ENCODE results near the gene CSNK2A1. TPM values are rescaled to one million over a fixed set of nuclear protein-coding genes. Genes with fewer than 3 reads are reported as not detected.

The CSNK2A1 gene
- total RNA-seq, 1 donor from 2014 or later = 228 TPM

DNA sequence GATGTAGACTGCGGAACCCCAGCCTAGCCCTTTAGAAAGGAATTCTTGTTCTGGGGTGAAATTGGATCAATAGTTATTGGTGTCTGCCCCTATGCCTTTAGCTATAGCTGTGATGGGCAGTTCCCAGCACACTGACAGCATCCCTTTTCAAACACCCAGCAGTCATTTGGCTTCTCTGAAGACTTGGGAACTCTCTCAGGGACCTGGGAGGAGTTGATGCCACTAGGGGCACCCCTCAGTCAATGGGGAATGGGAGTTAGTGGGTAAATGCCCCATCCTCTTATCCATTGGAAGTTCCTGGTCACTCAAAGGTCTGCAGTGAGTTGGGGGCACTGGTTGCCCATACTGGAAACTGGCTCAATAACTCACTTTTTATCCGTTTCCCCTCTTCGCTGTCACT, 31.6 kb upstream of the CSNK2A1 start:
- TF ChIP-seq, protein P1, sequence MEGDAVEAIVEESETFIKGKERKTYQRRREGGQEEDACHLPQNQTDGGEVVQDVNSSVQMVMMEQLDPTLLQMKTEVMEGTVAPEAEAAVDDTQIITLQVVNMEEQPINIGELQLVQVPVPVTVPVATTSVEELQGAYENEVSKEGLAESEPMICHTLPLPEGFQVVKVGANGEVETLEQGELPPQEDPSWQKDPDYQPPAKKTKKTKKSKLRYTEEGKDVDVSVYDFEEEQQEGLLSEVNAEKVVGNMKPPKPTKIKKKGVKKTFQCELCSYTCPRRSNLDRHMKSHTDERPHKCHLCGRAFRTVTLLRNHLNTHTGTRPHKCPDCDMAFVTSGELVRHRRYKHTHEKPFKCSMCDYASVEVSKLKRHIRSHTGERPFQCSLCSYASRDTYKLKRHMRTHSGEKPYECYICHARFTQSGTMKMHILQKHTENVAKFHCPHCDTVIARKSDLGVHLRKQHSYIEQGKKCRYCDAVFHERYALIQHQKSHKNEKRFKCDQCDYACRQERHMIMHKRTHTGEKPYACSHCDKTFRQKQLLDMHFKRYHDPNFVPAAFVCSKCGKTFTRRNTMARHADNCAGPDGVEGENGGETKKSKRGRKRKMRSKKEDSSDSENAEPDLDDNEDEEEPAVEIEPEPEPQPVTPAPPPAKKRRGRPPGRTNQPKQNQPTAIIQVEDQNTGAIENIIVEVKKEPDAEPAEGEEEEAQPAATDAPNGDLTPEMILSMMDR (IDR thresholded peaks at IDR 0.05; ENCODE audit: insufficient read depth, low read length, poor library complexity, severe bottlenecking) = no peak
- Histone ChIP-seq H3K36me3 (ENCODE audit: control insufficient read depth, insufficient read depth, low read length) (no peaks in the 10 kb centered on the region), H3K27me3 (ENCODE audit: control insufficient read depth, insufficient read depth, low read length) (peaks cover 28% of the 10 kb centered on the region), H3K4me3 (ENCODE audit: low read depth, low read length) (no peak overlapping the region)
- DNase-seq (ENCODE audit: low read depth) = no peak

DNA sequence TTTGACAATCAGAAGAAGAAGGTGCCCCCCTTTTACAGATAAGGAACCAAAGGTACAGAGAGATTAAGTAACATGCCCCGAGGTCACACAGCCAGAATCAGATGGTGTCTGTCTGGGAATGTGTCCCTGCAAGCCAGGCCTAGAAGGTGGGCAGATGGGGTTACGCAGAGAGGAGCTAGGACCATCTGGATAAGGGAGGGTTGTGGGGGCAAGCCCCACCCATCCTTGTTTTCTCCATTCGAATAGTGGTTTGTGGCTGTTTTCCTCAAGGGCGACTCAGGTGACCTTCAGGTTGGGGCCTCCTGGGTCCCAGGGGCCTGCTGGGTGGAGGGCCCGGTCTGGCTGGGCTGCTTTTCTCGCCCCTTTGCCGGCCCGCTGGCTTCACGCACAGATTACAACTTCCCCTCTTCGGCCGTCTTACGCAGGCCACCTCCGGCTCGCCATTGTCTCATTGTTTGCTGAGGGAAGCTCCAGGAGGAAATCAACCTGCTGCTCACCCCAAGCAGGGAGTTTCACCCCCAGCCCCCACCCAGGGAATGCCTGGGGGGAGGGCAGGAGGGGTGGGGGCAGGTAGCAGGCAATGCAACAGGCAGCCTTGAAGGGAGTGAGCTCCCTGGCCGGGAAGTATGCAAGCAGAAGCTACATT, 30.8 kb upstream of the CSNK2A1 start:
- H3K36me3 ChIP-seq (ENCODE audit: control insufficient read depth, insufficient read depth, low read length) = no peaks in the 10 kb centered on the region
- TF ChIP-seq, protein P1 (IDR thresholded peaks at IDR 0.05; ENCODE audit: insufficient read depth, low read length, poor library complexity, severe bottlenecking) = no peak
- H3K27me3 ChIP-seq (ENCODE audit: control insufficient read depth, insufficient read depth, low read length) = peaks cover 30% of the 10 kb centered on the region
- no peak for DNase-seq (ENCODE audit: low read depth)
- no peak overlapping the region for H3K4me3 ChIP-seq (ENCODE audit: low read depth, low read length)

DNA sequence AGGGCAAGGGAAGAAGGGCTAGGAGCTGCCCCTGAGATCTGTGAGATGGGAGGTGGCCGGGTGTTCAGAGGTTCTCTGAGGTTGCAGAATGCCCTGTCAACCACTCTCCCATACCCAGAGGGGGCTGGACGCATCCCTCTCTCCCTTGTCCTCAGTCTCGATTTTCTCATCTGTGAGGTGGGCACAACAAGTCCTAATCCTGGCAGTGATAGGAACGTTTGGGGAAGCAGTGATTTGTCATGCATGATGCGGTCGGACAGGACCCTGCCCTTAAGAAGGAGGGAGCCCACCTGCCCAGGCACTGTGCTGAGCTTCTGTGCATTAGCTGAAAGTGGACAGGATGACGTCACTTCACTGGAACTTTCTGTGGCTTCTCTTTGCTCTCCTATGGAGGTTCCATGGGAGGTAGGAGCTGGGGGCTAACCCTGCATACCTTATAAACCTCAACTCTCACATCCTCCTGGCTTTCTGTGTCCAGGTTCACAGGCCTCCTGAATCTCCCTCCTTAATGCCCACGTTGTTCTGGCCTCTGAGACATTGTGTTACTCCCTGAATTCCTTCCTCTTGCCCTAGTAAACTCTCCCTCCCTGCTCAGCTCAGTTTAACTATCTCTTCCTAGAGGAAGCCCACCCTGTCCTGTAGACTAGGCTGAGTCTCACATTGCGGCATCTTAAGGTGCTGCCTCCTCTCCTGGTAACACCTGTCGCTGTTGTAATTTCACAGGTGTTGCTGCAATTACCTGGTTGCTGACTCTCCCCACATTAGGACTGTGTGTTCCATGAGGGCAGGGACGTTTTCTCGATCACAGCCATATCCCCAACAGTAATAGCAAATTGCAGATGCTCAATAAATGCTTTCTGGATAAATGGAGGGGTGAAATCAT, 30.1 kb upstream of the CSNK2A1 start:
- H3K4me3 ChIP-seq (ENCODE audit: low read depth, low read length) = no peak overlapping the region
- peaks cover 34% of the 10 kb centered on the region for H3K27me3 ChIP-seq (ENCODE audit: control insufficient read depth, insufficient read depth, low read length)
- TF ChIP-seq, protein P1 (IDR thresholded peaks at IDR 0.05; ENCODE audit: insufficient read depth, low read length, poor library complexity, severe bottlenecking) = no peak
- H3K36me3 ChIP-seq (ENCODE audit: control insufficient read depth, insufficient read depth, low read length) = no peaks in the 10 kb centered on the region
- no peak for DNase-seq (ENCODE audit: low read depth)

DNA sequence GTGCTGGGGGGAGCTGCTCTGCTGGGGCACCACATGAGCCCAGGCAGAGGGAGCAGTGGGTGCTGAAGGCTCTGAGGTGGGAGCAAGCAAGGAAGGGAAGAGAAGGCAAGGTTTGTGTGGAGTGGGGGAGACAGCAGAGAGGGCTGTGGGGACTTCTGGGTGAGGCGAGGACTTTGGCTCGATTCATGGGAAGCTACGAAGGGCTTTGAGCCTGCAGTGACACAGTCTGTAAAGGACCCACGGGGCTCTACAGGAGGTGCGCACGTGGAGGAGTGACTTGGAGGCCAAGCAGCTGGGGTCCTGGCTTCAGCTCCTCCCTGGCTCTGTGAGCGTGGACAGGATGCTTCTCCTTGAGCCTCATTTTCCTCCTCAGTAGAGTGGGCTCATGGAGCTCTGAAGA, 29.1 kb upstream of the CSNK2A1 start:
- TF ChIP-seq, protein P1 (IDR thresholded peaks at IDR 0.05; ENCODE audit: insufficient read depth, low read length, poor library complexity, severe bottlenecking) = no peak
- DNase-seq (ENCODE audit: low read depth) = no peak
- no peak overlapping the region for H3K4me3 ChIP-seq (ENCODE audit: low read depth, low read length)
- H3K27me3 ChIP-seq (ENCODE audit: control insufficient read depth, insufficient read depth, low read length) = peaks cover 38% of the 10 kb centered on the region
- no peaks in the 10 kb centered on the region for H3K36me3 ChIP-seq (ENCODE audit: control insufficient read depth, insufficient read depth, low read length)

DNA sequence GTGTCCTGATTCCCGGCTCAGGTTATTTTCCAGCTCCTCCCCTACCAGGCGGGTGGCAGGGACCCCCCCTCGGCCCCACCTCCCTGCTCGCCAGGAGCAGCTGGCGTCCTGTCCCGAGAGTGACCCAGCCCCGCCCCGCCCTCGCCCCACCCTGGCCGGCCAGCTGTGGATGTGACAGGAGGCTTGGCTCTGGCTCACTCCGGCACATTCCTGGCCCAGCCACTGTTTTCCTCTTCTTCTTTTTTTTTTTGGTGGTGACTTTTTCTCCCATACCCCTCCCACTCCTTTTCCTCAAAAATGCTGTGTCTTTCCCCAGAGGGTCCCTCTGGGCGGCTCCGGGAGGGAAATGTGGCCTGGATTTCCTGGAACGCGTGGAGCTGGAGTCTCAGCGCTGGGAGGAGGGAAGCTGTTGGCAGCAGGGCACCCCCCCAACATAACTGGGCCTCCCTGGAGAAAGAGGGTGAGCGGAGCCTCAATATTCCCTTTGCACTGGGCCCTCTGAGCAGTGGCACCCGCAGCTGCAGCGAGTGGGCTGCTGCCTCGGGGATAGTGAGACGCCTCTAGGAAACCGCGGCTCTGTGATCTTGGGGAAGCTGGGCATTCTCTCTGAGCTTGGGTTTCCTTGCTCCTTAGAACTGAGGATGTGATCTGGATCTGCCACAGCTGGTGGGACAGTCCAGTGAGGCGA, 28.3 kb upstream of the CSNK2A1 start:
- no peak for DNase-seq (ENCODE audit: low read depth)
- TF ChIP-seq, protein P1 (IDR thresholded peaks at IDR 0.05; ENCODE audit: insufficient read depth, low read length, poor library complexity, severe bottlenecking) = no peak
- peaks cover 44% of the 10 kb centered on the region for H3K27me3 ChIP-seq (ENCODE audit: control insufficient read depth, insufficient read depth, low read length)
- no peak overlapping the region for H3K4me3 ChIP-seq (ENCODE audit: low read depth, low read length)
- H3K36me3 ChIP-seq (ENCODE audit: control insufficient read depth, insufficient read depth, low read length) = no peaks in the 10 kb centered on the region

Measured in kidney epithelial cell (primary cell).